ENCODE data around the gene VPS41.

VPS41 gene

GRCh38 chr7:38677981-38678697, 230.9 kb downstream of the VPS41 start:
- no peak for DNase-seq (ENCODE audit: extremely low read depth, low read depth)
- no peak for TF ChIP-seq CTCF (IDR thresholded peaks at IDR 0.05; ENCODE audit: low read depth, low read length)

GRCh38 chr7:38675494-38676106, 233.4 kb downstream of the VPS41 start:
- no peak for DNase-seq (ENCODE audit: extremely low read depth, low read depth)
- TF ChIP-seq CTCF (IDR thresholded peaks at IDR 0.05; ENCODE audit: low read depth, low read length) = no peak

- TF ChIP-seq CTCF (IDR thresholded peaks at IDR 0.05; ENCODE audit: low read depth, low read length) = no peak
- DNase-seq (ENCODE audit: extremely low read depth, low read depth) = no peak
Observed at GRCh38 chr7:38674513-38674912, 234.5 kb downstream of the VPS41 start.

GRCh38 chr7:38673795-38674194, 235.2 kb downstream of the VPS41 start:
- DNase-seq (ENCODE audit: extremely low read depth, low read depth) = peak; percentile 53
- TF ChIP-seq CTCF (IDR thresholded peaks at IDR 0.05; ENCODE audit: low read depth, low read length) = no peak
